SK-N-MC (cell line): ENCODE measurements around the gene TMEM147.

Experiments used
- EZH2 ChIP-seq: fragments of 200-600 bp; sonication (generic); IDR thresholded peaks from one replicate; pipeline ENCODE4 v1.6.1; 2017; ENCODE audit warnings: antibody characterized with exemption
- FOXP2 ChIP-seq: optimal IDR thresholded peaks from 2 replicates; pipeline ENCODE3; 2011; ENCODE audit warnings: mild to moderate bottlenecking, moderate library complexity; ENCODE audit not compliant: insufficient read depth; ENCODE audit errors: extremely low read length, control extremely low read depth
- POLR2AphosphoS5 ChIP-seq: IDR thresholded peaks from 2 replicates; pipeline ENCODE4 v1.6.1; 2012; ENCODE audit warnings: mild to moderate bottlenecking, low read depth, low read length, borderline replicate concordance

- TF ChIP-seq EZH2 (no peak), POLR2AphosphoS5 (no peak), FOXP2 (no peak)
These were observed 10.5 kb upstream of the TMEM147 start for GRCh38 chr19:35534803-35535480.
